HL-60 (cell line): ENCODE results near the gene CCR3.

ENCODE experiments used
- DNase-seq, 2 experiments: peaks; one replicate each; pipeline ENCODE4 v3.0.0-alpha.2; 2010 to 2020; ENCODE audit warnings: low read depth in 1 of 2, low spot score in 1 of 2
- H3K27ac ChIP-seq: fragments of 250-450 bp; sonication (Bioruptor Pico); replicated peaks from 2 replicates; pipeline ENCODE4 v1.5.1; 2020; ENCODE audit warnings: mild to moderate bottlenecking, moderate library complexity
- H3K27me3 ChIP-seq: fragments of 250-450 bp; sonication (Bioruptor Pico); 2 replicates; pipeline ENCODE4 v1.5.1; 2021; ENCODE audit warnings: mild to moderate bottlenecking, moderate library complexity; ENCODE audit not compliant: insufficient read depth, poor library complexity, severe bottlenecking
- H3K4me3 ChIP-seq: replicated peaks from 2 replicates; pipeline ENCODE4 v1.5.1; 2011; ENCODE audit warnings: mild to moderate bottlenecking, control low read depth, low read length; ENCODE audit not compliant: insufficient read depth
- CTCF ChIP-seq: IDR thresholded peaks from one replicate; pipeline ENCODE4 v1.5.1; 2011; ENCODE audit warnings: low read length, control low read depth, inconsistent platforms; ENCODE audit not compliant: insufficient read depth
- GABPA ChIP-seq: IDR thresholded peaks from 2 replicates; pipeline ENCODE4 v1.6.1; 2012; ENCODE audit warnings: low read depth
- POLR2AphosphoS5 ChIP-seq: IDR thresholded peaks from 2 replicates; pipeline ENCODE4 v1.6.1; 2012; ENCODE audit warnings: low read depth
- SPI1 ChIP-seq: IDR thresholded peaks from 2 replicates; pipeline ENCODE4 v1.6.1; 2012; ENCODE audit warnings: low read depth, mild to moderate bottlenecking, borderline replicate concordance
- TF ChIP-seq, protein P1 (sequence below): IDR thresholded peaks from 2 replicates; pipeline ENCODE4 v1.6.1; 2012; ENCODE audit warnings: low read depth; ENCODE audit not compliant: insufficient replicate concordance

The CCR3 gene

DNA sequence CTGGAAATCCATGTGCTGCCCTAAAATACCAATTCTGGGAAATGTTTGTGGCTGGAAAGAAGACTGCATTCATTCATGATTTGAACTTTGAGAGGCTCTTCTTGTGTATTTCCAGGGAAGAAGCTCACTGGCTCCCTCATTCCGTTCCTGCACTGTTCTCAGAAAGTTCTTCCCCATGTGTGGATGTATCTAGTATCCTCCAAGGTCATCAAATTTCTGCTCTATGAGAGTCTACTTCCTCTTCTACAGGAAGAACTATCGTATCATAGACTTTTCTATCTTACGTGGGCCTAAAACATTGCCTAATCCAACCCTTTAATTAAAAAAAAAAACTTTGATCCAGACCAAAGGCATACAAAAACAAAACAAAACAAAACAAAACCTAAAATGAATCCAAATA is 2.9 kb downstream of the CCR3 start:
- peak in 1 of 2 experiments; percentile 59 for DNase-seq
- peak; percentile 10; the same call in 1 of the 2 replicates for TF ChIP-seq SPI1
- no peak for TF ChIP-seq CTCF
- no peaks in the 10 kb centered on the region for H3K27me3 ChIP-seq
- H3K4me3 ChIP-seq, result no peak overlapping the region
- no peak overlapping the region for H3K27ac ChIP-seq

GRCh38 chr3:46252980-46253379 is 10.7 kb downstream of the CCR3 start:
- Histone ChIP-seq H3K4me3 (no peak overlapping the region), H3K27me3 (no peaks in the 10 kb centered on the region), H3K27ac (no peak overlapping the region)
- no peak for DNase-seq
- TF ChIP-seq CTCF (no peak), POLR2AphosphoS5 (no peak), SPI1 (no peak), GABPA (no peak)
- TF ChIP-seq, protein P1, sequence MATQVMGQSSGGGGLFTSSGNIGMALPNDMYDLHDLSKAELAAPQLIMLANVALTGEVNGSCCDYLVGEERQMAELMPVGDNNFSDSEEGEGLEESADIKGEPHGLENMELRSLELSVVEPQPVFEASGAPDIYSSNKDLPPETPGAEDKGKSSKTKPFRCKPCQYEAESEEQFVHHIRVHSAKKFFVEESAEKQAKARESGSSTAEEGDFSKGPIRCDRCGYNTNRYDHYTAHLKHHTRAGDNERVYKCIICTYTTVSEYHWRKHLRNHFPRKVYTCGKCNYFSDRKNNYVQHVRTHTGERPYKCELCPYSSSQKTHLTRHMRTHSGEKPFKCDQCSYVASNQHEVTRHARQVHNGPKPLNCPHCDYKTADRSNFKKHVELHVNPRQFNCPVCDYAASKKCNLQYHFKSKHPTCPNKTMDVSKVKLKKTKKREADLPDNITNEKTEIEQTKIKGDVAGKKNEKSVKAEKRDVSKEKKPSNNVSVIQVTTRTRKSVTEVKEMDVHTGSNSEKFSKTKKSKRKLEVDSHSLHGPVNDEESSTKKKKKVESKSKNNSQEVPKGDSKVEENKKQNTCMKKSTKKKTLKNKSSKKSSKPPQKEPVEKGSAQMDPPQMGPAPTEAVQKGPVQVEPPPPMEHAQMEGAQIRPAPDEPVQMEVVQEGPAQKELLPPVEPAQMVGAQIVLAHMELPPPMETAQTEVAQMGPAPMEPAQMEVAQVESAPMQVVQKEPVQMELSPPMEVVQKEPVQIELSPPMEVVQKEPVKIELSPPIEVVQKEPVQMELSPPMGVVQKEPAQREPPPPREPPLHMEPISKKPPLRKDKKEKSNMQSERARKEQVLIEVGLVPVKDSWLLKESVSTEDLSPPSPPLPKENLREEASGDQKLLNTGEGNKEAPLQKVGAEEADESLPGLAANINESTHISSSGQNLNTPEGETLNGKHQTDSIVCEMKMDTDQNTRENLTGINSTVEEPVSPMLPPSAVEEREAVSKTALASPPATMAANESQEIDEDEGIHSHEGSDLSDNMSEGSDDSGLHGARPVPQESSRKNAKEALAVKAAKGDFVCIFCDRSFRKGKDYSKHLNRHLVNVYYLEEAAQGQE, result no peak

DNA sequence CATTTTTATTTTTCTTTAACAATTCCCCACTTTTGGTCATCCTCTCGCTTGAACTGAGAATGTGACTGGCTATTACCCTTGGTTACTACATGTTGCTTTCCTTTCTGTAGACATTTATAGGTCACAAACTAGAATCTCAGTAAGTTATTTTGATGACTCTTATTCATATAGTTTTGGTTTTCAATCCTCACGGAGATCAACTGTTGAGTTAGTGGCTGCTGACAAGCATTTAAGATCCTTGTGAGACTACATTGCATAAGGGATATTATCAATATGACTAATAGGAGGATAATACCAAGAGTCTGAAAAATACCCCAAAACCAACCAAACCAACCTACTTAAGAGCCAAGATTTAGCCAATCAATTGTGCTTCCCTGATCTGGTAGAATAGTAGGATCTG is 16.3 kb downstream of the CCR3 start:
- no peak for TF ChIP-seq GABPA
- no peak for TF ChIP-seq POLR2AphosphoS5
- TF ChIP-seq CTCF, result no peak
- DNase-seq, result no peak
- Histone ChIP-seq H3K4me3 (no peak overlapping the region), H3K27me3 (no peaks in the 10 kb centered on the region), H3K27ac (no peak overlapping the region)

DNA sequence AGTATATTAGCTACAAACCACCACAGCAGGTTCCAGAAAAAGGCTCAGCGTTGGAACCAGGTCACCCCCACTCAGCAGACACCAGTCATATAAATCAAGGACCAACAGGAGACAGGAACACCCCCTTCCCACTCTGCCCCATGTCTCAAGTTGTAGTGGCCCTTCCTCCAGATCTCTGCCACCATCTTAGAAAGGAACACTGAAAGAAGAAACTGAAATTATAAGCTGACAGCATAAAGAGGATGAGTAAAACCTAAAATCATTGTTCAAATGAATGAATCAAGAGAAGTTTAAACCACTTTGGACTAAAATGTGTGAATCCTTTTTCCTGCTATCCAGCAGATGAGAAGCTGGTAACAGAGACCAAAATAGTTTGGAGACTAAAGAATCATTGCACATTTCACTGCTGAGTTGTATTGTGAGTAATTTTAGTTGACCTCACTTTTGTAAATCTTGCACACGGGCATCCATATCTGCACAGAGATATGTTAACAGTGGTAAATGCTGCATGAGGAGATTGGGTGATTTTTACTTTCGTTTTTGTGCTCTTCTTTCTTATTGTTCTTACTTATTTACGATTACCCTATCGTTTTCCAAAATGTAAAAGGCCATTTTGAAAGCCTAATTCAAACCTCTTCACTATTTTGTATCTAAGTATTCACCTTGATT is 19.8 kb downstream of the CCR3 start:
- no peak for DNase-seq
- Histone ChIP-seq H3K4me3 (no peak overlapping the region), H3K27me3 (no peaks in the 10 kb centered on the region), H3K27ac (no peak overlapping the region)
- TF ChIP-seq CTCF (no peak), GABPA (no peak), POLR2AphosphoS5 (no peak), SPI1 (no peak)
- TF ChIP-seq, protein P1, result no peak
